H1 (cell line): ENCODE data around the gene XPO5. TPM values are rescaled to one million over a fixed set of nuclear protein-coding genes. Genes with fewer than 3 reads are reported as not detected.

Experiments
- CTCF ChIA-PET: fragments of 300-600 bp; sonication (Branson Sonifier 250); formaldehyde crosslinking; loops from one replicate; lab custom pipeline; 2021; ENCODE audit not compliant: partially characterized antibody; lab: Charles Lee
- POLR2A ChIA-PET: fragments of 300-600 bp; sonication (Branson Sonifier 250); formaldehyde crosslinking; loops from one replicate; lab custom pipeline; 2021; ENCODE audit warnings: inconsistent platforms; ENCODE audit not compliant: partially characterized antibody; lab: Charles Lee
- DNase-seq, 2 experiments: peaks; one replicate each; pipeline versions ENCODE4 v3.0.0 to v3.0.0-alpha.2; 2010 to 2022; ENCODE audit warnings: low spot score in 2 of 2, low read depth in 1 of 2, mixed read lengths in 1 of 2
- FAIRE-seq: peaks from 2 replicates; lab custom pipeline; 2011; peaks lifted over from hg19 to GRCh38; lab: Jason Lieb, UNC
- H2AFZ ChIP-seq: 2 replicates; pipeline ENCODE4 v1.8.1; 2012; ENCODE audit warnings: low read length, inconsistent platforms
- H2AK5ac ChIP-seq: 2 replicates; pipeline ENCODE4 v1.6.1; 2013; ENCODE audit warnings: low read depth, low read length
- H2BK120ac ChIP-seq: replicated peaks from 2 replicates; pipeline ENCODE3; 2013; ENCODE audit warnings: low read depth, low read length, inconsistent platforms
- H2BK12ac ChIP-seq: 2 replicates; pipeline ENCODE4 v1.6.1; 2013; ENCODE audit warnings: low read depth, low read length
- H2BK15ac ChIP-seq: 2 replicates; pipeline ENCODE4 v1.6.1; 2013; ENCODE audit warnings: low read length
- H2BK20ac ChIP-seq: 2 replicates; pipeline ENCODE4 v1.6.1; 2013; ENCODE audit warnings: low read length
- H2BK5ac ChIP-seq: 2 replicates; pipeline ENCODE4 v1.6.1; 2013; ENCODE audit warnings: low read depth, low read length
- H3K14ac ChIP-seq: 2 replicates; pipeline ENCODE4 v1.6.1; 2013; ENCODE audit warnings: inconsistent platforms; ENCODE audit not compliant: insufficient read length
- H3K18ac ChIP-seq: 2 replicates; pipeline ENCODE4 v1.6.1; 2013; ENCODE audit warnings: low read length; ENCODE audit errors: extremely low read depth
- H3K23ac ChIP-seq: 2 replicates; pipeline ENCODE4 v1.6.1; 2013; ENCODE audit warnings: inconsistent platforms; ENCODE audit not compliant: insufficient read length
- H3K23me2 ChIP-seq: 2 replicates; pipeline ENCODE4 v1.6.1; 2013; ENCODE audit warnings: low read depth, low read length
- H3K27ac ChIP-seq: 2 replicates; pipeline ENCODE4 v1.6.1; 2011; ENCODE audit warnings: low read depth, low read length, inconsistent platforms
- H3K27me3 ChIP-seq, 4 experiments: replicated peaks in 1 of 4; 1 replicate in 1 of 4; 2 replicates in 3 of 4; pipeline versions ENCODE4 v1.6.1 to v1.8.1; 2011 to 2013; ENCODE audit warnings: low read length in 3 of 4, mild to moderate bottlenecking in 3 of 4, inconsistent platforms in 2 of 4, mixed read lengths in 2 of 4, moderate library complexity in 1 of 4; ENCODE audit not compliant: control insufficient read depth in 3 of 4, insufficient read depth in 3 of 4; ENCODE audit errors: extremely low read depth in 1 of 4
- H3K36me3 ChIP-seq, 4 experiments: 2 replicates each; pipeline versions ENCODE4 v1.6.1 to v1.8.1; 2011 to 2013; ENCODE audit warnings: mild to moderate bottlenecking in 4 of 4, low read length in 3 of 4, moderate library complexity in 2 of 4, control low read depth in 1 of 4, inconsistent platforms in 1 of 4; ENCODE audit not compliant: insufficient read depth in 4 of 4, control insufficient read depth in 2 of 4
- H3K4ac ChIP-seq: replicated peaks from 2 replicates; pipeline ENCODE3; 2013; ENCODE audit warnings: low read length, low read depth, mixed read lengths, inconsistent platforms; ENCODE audit not compliant: insufficient read length
- H3K4me1 ChIP-seq, 4 experiments: replicated peaks in 1 of 4; 1 replicate in 1 of 4; 2 replicates in 3 of 4; pipeline versions ENCODE4 v1.6.1 to v1.8.1; 2011 to 2013; ENCODE audit warnings: low read length in 3 of 4, inconsistent platforms in 2 of 4, mixed read lengths in 1 of 4; ENCODE audit not compliant: insufficient read depth in 4 of 4, control insufficient read depth in 3 of 4
- H3K4me2 ChIP-seq, 2 experiments: 2 replicates each; pipeline versions ENCODE4 v1.6.1 to v1.8.1; 2011 to 2013; ENCODE audit warnings: low read depth in 2 of 2, low read length in 2 of 2, control low read depth in 1 of 2, inconsistent platforms in 1 of 2, mild to moderate bottlenecking in 1 of 2; ENCODE audit not compliant: insufficient read depth in 1 of 2
- H3K4me3 ChIP-seq, 4 experiments: fragments of 200-600, 300-600 bp in 1 of 4; sonication (generic), shearing (Covaris generic), sonication (Bioruptor Twin) in 1 of 4; 2 replicates each; pipeline versions ENCODE4 v1.5.1 to v1.8.1; 2011 to 2016; ENCODE audit warnings: low read length in 4 of 4, low read depth in 3 of 4, control low read depth in 2 of 4, inconsistent platforms in 2 of 4, mild to moderate bottlenecking in 2 of 4, mixed read lengths in 1 of 4, moderate library complexity in 1 of 4; ENCODE audit not compliant: insufficient read depth in 2 of 4; ENCODE audit errors: extremely low read depth in 1 of 4
- H3K56ac ChIP-seq: replicated peaks from 2 replicates; pipeline ENCODE3; 2013; ENCODE audit warnings: low read depth, mild to moderate bottlenecking, mixed read lengths, low read length, inconsistent platforms; ENCODE audit not compliant: insufficient read length
- H3K79me1 ChIP-seq: 2 replicates; pipeline ENCODE4 v1.6.1; 2013; ENCODE audit warnings: low read depth, low read length, control low read depth
- H3K79me2 ChIP-seq, 2 experiments: 2 replicates each; pipeline versions ENCODE4 v1.6.1 to v1.8.1; 2012 to 2013; ENCODE audit warnings: low read length in 2 of 2, mild to moderate bottlenecking in 2 of 2, inconsistent platforms in 1 of 2; ENCODE audit not compliant: insufficient read depth in 2 of 2, control insufficient read depth in 1 of 2
- H3K9ac ChIP-seq, 4 experiments: replicated peaks in 1 of 4; 1 replicate in 1 of 4; 2 replicates in 3 of 4; pipeline versions ENCODE4 v1.6.1 to v1.8.1; 2011 to 2013; ENCODE audit warnings: low read depth in 3 of 4, low read length in 3 of 4, control low read depth in 2 of 4, mild to moderate bottlenecking in 2 of 4, moderate library complexity in 2 of 4, inconsistent platforms in 1 of 4; ENCODE audit errors: extremely low read depth in 1 of 4
- H3K9me3 ChIP-seq, 2 experiments: 2 replicates each; pipeline versions ENCODE4 v1.6.1 to v1.8.1; 2012 to 2013; ENCODE audit warnings: mild to moderate bottlenecking in 2 of 2, moderate library complexity in 2 of 2, control low read depth in 1 of 2, inconsistent platforms in 1 of 2, low read depth in 1 of 2, low read length in 1 of 2, mixed read lengths in 1 of 2; ENCODE audit not compliant: insufficient read depth in 2 of 2
- H4K20me1 ChIP-seq, 2 experiments: replicated peaks in 1 of 2; 2 replicates each; pipeline versions ENCODE3 to v1.8.1; 2011 to 2013; ENCODE audit warnings: inconsistent platforms in 2 of 2, low read length in 2 of 2, mild to moderate bottlenecking in 1 of 2; ENCODE audit not compliant: insufficient read depth in 2 of 2, control insufficient read depth in 1 of 2
- H4K5ac ChIP-seq: 2 replicates; pipeline ENCODE4 v1.6.1; 2013; ENCODE audit warnings: low read length, low read depth, mixed read lengths, inconsistent platforms; ENCODE audit not compliant: insufficient read length
- H4K8ac ChIP-seq: 2 replicates; pipeline ENCODE4 v1.8.0; 2013; ENCODE audit warnings: mild to moderate bottlenecking, moderate library complexity, low read length, inconsistent platforms; ENCODE audit not compliant: insufficient read depth; ENCODE audit errors: extremely low read depth
- H4K91ac ChIP-seq: replicated peaks from 2 replicates; pipeline ENCODE3; 2013; ENCODE audit warnings: low read length, mixed read lengths, inconsistent platforms; ENCODE audit not compliant: insufficient read length
- BRCA1 ChIP-seq: IDR thresholded peaks from 2 replicates; pipeline ENCODE4 v1.6.1; 2012; ENCODE audit warnings: low read depth, low read length, improper control_type of control experiment
- CBX5 ChIP-seq: fragments of 300-800, 300-1000 bp; sonication (generic); IDR thresholded peaks from 2 replicates; pipeline ENCODE4 v1.7.1; 2016; ENCODE audit warnings: antibody characterized with exemption, low read length, low read depth
- CHD2 ChIP-seq: IDR thresholded peaks from 2 replicates; pipeline ENCODE4 v1.6.1; 2012; ENCODE audit warnings: low read length, improper control_type of control experiment
- GTF2F1 ChIP-seq: IDR thresholded peaks from 2 replicates; pipeline ENCODE4 v1.6.1; 2012; ENCODE audit warnings: low read depth, low read length, improper control_type of control experiment, borderline replicate concordance
- HDAC2 ChIP-seq, 2 experiments: fragments of 300-600 bp in 1 of 2; sonication (generic) in 1 of 2; IDR thresholded peaks; 2 replicates each; pipeline ENCODE4 v1.6.1; 2011 to 2012; ENCODE audit warnings: low read depth in 2 of 2, low read length in 2 of 2, mild to moderate bottlenecking in 2 of 2, moderate library complexity in 2 of 2, borderline replicate concordance in 1 of 2, inconsistent platforms in 1 of 2
- JUND ChIP-seq: IDR thresholded peaks from 2 replicates; pipeline ENCODE4 v1.6.1; 2011; ENCODE audit warnings: mild to moderate bottlenecking, improper control_type of control experiment, low read length
- RXRA ChIP-seq: IDR thresholded peaks from 2 replicates; pipeline ENCODE4 v1.6.1; 2011; ENCODE audit warnings: low read depth, mild to moderate bottlenecking, low read length, moderate library complexity; ENCODE audit not compliant: insufficient read depth
- SIN3A ChIP-seq, 2 experiments: IDR thresholded peaks in 1 of 2; conservative IDR thresholded peaks in 1 of 2; 2 replicates each; pipeline ENCODE4 v1.6.1; 2011 to 2012; ENCODE audit warnings: low read length in 2 of 2, improper control_type of control experiment in 1 of 2, low read depth in 1 of 2, mild to moderate bottlenecking in 1 of 2
- WGBS, 2 experiments: shearing (Covaris generic) in 1 of 2; methylation state at CpG; one replicate each; pipeline versions ENCODE4 v1.1.6 to v1.1.7; 2013 to 2015; ENCODE audit warnings: low lambda C conversion rate in 2 of 2, mixed read lengths in 2 of 2, inconsistent platforms in 1 of 2, low coverage in 1 of 2, missing lambda C conversion rate in 1 of 2; ENCODE audit not compliant: insufficient replicate concordance in 2 of 2, insufficient coverage in 1 of 2, insufficient read length in 1 of 2; ENCODE audit errors: extremely low coverage in 1 of 2, missing lambda C conversion rate in 1 of 2; 5-methylcytosine and 5-hydroxymethylcytosine counted together
- polyA plus RNA-seq, 7 experiments: library from polyadenylated mRNA; depleted of rRNA in 3 of 7; stranded (reverse) in 5 of 7; unstranded in 2 of 7; fragments of >200 nt in 5 of 7; fragments of 200-250 nt in 2 of 7; gene quantifications; 1 replicate in 5 of 7; 2 replicates in 1 of 7; 4 replicates in 1 of 7; pipeline versions ENCODE4 v1.2.1 to v1.2.3, GENCODE V29; 2011 to 2013; ENCODE audit warnings: missing spikeins in 2 of 7, mixed read lengths in 2 of 7
- total RNA-seq: library from RNA; stranded (reverse); fragmentation: NEBNext Ultra II Directional; extraction: Animal tissue kit (Norgen Biotek cat#: 25700); gene quantifications from 2 replicates; pipeline ENCODE4 v1.2.1, GENCODE V29; 2021

Gene XPO5
- total and polyA plus RNA-seq, 2 of the 8 experiments (the other 6 are each of a cell fraction or from before 2014, with no cell fraction given) = 80.6 to 95.7 TPM

GRCh38 chr6:43496370-43497128 is 79.3 kb downstream of the XPO5 start:
- peaks cover 7 to 19% (median 11%) of the 10 kb centered on the region in 4 experiments for H3K4me1 ChIP-seq
- no peak overlapping the region for H2AK5ac ChIP-seq
- no peak overlapping the region for H3K4me3 ChIP-seq
- H2BK15ac ChIP-seq = no peak overlapping the region
- H4K8ac ChIP-seq = no peak overlapping the region
- no peak overlapping the region for H3K23ac ChIP-seq
- H3K27ac ChIP-seq = no peak overlapping the region
- H2BK12ac ChIP-seq = no peak overlapping the region
- H3K14ac ChIP-seq = no peak overlapping the region
- H3K23me2 ChIP-seq = no peaks in the 10 kb centered on the region
- no peak overlapping the region for H3K4ac ChIP-seq
- POLR2A ChIA-PET = interaction anchor here (0.7 to 5.6 kb wide), 12 partner anchors 9 to 53 kb away, joined by 3 to 27 read pairs (median 4); partner anchors contain the start of genes DLK2, LRRC73, POLR1C and TJAP1
- H3K79me2 ChIP-seq = peaks cover 4 to 41% of the 10 kb centered on the region in 2 experiments; a peak in 3 of 4 replicates
- WGBS, 2 experiments = 66% methylated on average over 18 of the region's 18 CpGs; no CpG with 5 or more reads in 1 of the 2 experiments
- peaks cover 10 to 24% of the 10 kb centered on the region in 2 experiments for H4K20me1 ChIP-seq
- DNase-seq = peak in 1 of 2 experiments; percentile 72
- H3K4me2 ChIP-seq = peak overlapping the region in 1 of 2 experiments; percentile 18; a peak in 1 of 4 replicates
- no peak overlapping the region for H2BK120ac ChIP-seq
- H2AFZ ChIP-seq = no peak overlapping the region
- H4K91ac ChIP-seq = no peak overlapping the region
- FAIRE-seq = no peak
- no peak overlapping the region for H3K18ac ChIP-seq
- H3K56ac ChIP-seq = no peak overlapping the region
- H3K9ac ChIP-seq = no peak overlapping the region
- H3K36me3 ChIP-seq = peaks cover 11 to 31% (median 22%) of the 10 kb centered on the region in 4 experiments; a peak in 7 of 8 replicates
- H3K79me1 ChIP-seq = peaks cover 19% of the 10 kb centered on the region; the same call in 1 of the 2 replicates
- H3K9me3 ChIP-seq = no peaks in the 10 kb centered on the region
- H2BK5ac ChIP-seq = no peak overlapping the region; the same call in 1 of the 2 replicates
- H3K27me3 ChIP-seq = no peaks in the 10 kb centered on the region
- H2BK20ac ChIP-seq = no peak overlapping the region
- no peak overlapping the region for H4K5ac ChIP-seq
- CTCF ChIA-PET = interaction anchor here (0.6 to 32.9 kb wide), 25 partner anchors 4 to 1196 kb away, joined by 3 to 536 read pairs (median 5); partner anchors contain the start of genes DLK2, DNPH1, LRRC73 and TJAP1
- TF ChIP-seq GTF2F1 (no peak), CHD2 (no peak), SIN3A (conservative IDR thresholded peaks at IDR 0.05 in 1 of 2, IDR thresholded peaks at IDR 0.05 in 1 of 2; ENCODE audit: low read depth in 1 of 2, low read length in 2 of 2) (peak in 1 of 2 experiments; percentile 72; a peak in 2 of 4 replicates), RXRA (no peak), HDAC2 (IDR thresholded peaks at IDR 0.05; ENCODE audit: borderline replicate concordance in 1 of 2, low read depth in 2 of 2, low read length in 2 of 2) (no peak), CBX5 (no peak), BRCA1 (no peak), JUND (no peak)
